OCI-LY3 (cell line): Measurements from ENCODE around the gene FLNB.

Experiments
- H2AFZ ChIP-seq: fragments of 200-600, 300-600 bp; shearing (Covaris generic); 2 replicates; pipeline ENCODE4 v1.6.0; 2014; ENCODE audit warnings: antibody characterized with exemption, low read depth, low read length
- H3K27ac ChIP-seq: fragments of 200-600, 300-600 bp; sonication (generic); 2 replicates; pipeline ENCODE4 v1.5.1; 2014; ENCODE audit warnings: mild to moderate bottlenecking, low read length, moderate library complexity, mixed read lengths
- H3K27me3 ChIP-seq: fragments of 200-600, 300-600 bp; sonication (generic); 2 replicates; pipeline ENCODE4 v1.6.1; 2014; ENCODE audit warnings: low read depth, low read length, mixed read lengths
- H3K36me3 ChIP-seq: fragments of 200-600, 300-600 bp; sonication (generic); replicated peaks from 2 replicates; pipeline ENCODE3; 2014; ENCODE audit warnings: low read depth, low read length, mixed read lengths
- H3K4me1 ChIP-seq: fragments of 300-600, 200-600 bp; sonication (generic); 2 replicates; pipeline ENCODE4 v1.6.1; 2014; ENCODE audit warnings: low read length, mixed read lengths
- H3K4me2 ChIP-seq: fragments of 200-600, 300-600 bp; sonication (generic); 2 replicates; pipeline ENCODE4 v1.6.1; 2014; ENCODE audit warnings: low read length, mixed read lengths
- H3K4me3 ChIP-seq: fragments of 300-600, 200-600 bp; sonication (generic); 2 replicates; pipeline ENCODE4 v1.5.1; 2014; ENCODE audit warnings: antibody characterized with exemption, mild to moderate bottlenecking, low read length, moderate library complexity
- H3K79me2 ChIP-seq: fragments of 300-600, 200-600 bp; shearing (Covaris generic); 2 replicates; pipeline ENCODE4 v1.6.1; 2014; ENCODE audit warnings: mild to moderate bottlenecking, low read length, mixed read lengths
- H3K9ac ChIP-seq: fragments of 300-600, 200-600 bp; shearing (Covaris generic); 2 replicates; pipeline ENCODE4 v1.6.0; 2014; ENCODE audit warnings: mild to moderate bottlenecking, low read length, moderate library complexity
- H3K9me3 ChIP-seq: fragments of 200-600, 300-600 bp; shearing (Covaris generic); 2 replicates; pipeline ENCODE4 v1.6.1; 2014; ENCODE audit warnings: low read length, mixed read lengths; ENCODE audit not compliant: insufficient read depth
- H4K20me1 ChIP-seq: fragments of 200-600, 300-600 bp; sonication (generic); 2 replicates; pipeline ENCODE4 v1.6.1; 2016; ENCODE audit warnings: low read length, mixed read lengths; ENCODE audit not compliant: insufficient read depth
- EZH2phosphoT487 ChIP-seq: fragments of 200-600 bp; shearing (Covaris generic); IDR thresholded peaks from 2 replicates; pipeline ENCODE4 v1.6.1; 2018; ENCODE audit warnings: antibody characterized with exemption, mixed run types, low read depth
- TF ChIP-seq, protein P1 (sequence below): fragments of 200-600, 300-600 bp; sonication (generic); IDR thresholded peaks from 2 replicates; pipeline ENCODE4 v1.5.1; 2014; ENCODE audit warnings: antibody characterized with exemption, low read length, low read depth

The FLNB gene

DNA sequence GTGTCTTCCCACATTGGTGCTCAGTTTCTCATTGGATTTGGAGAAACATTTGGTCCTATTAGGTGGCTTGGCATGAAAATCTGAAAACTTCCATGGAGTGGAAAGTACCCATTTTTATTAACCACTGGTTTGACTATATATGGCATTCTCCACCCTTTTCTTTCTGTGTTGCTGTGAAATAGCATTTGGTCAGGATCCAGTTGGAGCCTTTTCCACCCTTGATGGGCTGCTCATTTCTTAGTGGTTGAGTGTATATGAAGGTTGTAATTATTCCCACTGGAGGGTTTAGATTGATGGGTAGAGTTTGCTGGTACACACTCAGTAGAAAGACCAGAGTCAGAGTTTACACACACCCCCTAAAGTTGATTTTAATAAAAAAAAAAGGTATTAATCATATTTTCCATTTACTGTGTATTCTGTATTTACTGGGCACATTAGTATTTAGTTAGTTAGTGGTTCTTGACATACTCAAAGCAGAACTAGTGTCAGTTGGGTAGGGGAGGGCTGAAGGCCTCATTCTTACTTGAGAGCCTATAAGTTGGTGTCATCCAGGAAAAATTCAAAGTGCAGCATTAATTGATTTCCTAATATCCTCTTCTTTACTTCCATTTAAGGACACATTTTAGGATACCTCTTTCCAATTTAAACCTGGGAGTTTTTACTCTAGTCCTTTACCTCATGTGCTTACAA is 69.5 kb downstream of the FLNB start:
- no peaks in the 10 kb centered on the region for H4K20me1 ChIP-seq
- H3K4me3 ChIP-seq, result no peak overlapping the region
- H3K27ac ChIP-seq, result no peak overlapping the region
- peaks cover 9% of the 10 kb centered on the region for H3K36me3 ChIP-seq
- H3K79me2 ChIP-seq, result no peaks in the 10 kb centered on the region
- no peak overlapping the region for H3K9ac ChIP-seq
- no peaks in the 10 kb centered on the region for H3K9me3 ChIP-seq
- H3K4me2 ChIP-seq, result no peak overlapping the region
- peaks cover 18% of the 10 kb centered on the region for H3K4me1 ChIP-seq
- no peak overlapping the region for H2AFZ ChIP-seq
- no peak for TF ChIP-seq EZH2phosphoT487
- TF ChIP-seq, protein P1, sequence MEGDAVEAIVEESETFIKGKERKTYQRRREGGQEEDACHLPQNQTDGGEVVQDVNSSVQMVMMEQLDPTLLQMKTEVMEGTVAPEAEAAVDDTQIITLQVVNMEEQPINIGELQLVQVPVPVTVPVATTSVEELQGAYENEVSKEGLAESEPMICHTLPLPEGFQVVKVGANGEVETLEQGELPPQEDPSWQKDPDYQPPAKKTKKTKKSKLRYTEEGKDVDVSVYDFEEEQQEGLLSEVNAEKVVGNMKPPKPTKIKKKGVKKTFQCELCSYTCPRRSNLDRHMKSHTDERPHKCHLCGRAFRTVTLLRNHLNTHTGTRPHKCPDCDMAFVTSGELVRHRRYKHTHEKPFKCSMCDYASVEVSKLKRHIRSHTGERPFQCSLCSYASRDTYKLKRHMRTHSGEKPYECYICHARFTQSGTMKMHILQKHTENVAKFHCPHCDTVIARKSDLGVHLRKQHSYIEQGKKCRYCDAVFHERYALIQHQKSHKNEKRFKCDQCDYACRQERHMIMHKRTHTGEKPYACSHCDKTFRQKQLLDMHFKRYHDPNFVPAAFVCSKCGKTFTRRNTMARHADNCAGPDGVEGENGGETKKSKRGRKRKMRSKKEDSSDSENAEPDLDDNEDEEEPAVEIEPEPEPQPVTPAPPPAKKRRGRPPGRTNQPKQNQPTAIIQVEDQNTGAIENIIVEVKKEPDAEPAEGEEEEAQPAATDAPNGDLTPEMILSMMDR, result no peak
- no peaks in the 10 kb centered on the region for H3K27me3 ChIP-seq

- no peak overlapping the region for H3K4me2 ChIP-seq
- no peaks in the 10 kb centered on the region for H3K79me2 ChIP-seq
- peaks cover 9% of the 10 kb centered on the region for H3K36me3 ChIP-seq
- no peak overlapping the region for H3K27ac ChIP-seq
- H4K20me1 ChIP-seq, result no peaks in the 10 kb centered on the region
- H3K4me3 ChIP-seq, result no peak overlapping the region
- H2AFZ ChIP-seq, result no peak overlapping the region
- no peaks in the 10 kb centered on the region for H3K27me3 ChIP-seq
- no peaks in the 10 kb centered on the region for H3K9me3 ChIP-seq
- no peak for TF ChIP-seq EZH2phosphoT487
- TF ChIP-seq, protein P1, result no peak
- peaks cover 17% of the 10 kb centered on the region for H3K4me1 ChIP-seq
- H3K9ac ChIP-seq, result no peak overlapping the region
These were observed 70.4 kb downstream of the FLNB start for GRCh38 chr3:58078610-58079009.

DNA sequence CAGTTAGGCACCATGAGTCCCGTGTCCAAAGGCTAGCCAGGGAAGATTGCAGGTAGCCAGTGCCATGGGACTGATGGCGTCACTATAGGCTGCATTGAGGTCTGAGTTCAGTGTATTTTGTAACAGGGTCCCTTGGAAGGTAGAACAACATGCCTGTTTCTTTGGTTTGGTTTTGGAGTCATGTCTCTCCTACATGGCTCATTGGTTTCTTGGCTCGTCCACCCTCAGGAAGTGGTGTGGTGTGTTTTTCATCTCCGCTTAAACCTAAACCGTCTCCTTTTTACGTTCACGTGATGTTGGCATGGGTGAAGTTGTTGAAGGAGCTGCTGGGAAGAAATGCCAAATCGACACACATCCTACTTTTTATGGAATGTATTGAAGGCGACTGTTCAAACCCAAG is 71.6 kb downstream of the FLNB start:
- Histone ChIP-seq H3K27ac (no peak overlapping the region), H3K4me1 (peaks cover 5% of the 10 kb centered on the region), H4K20me1 (no peaks in the 10 kb centered on the region), H3K4me2 (no peak overlapping the region), H3K4me3 (no peak overlapping the region), H3K36me3 (peaks cover 9% of the 10 kb centered on the region), H3K9ac (no peak overlapping the region), H2AFZ (no peak overlapping the region), H3K27me3 (no peaks in the 10 kb centered on the region), H3K79me2 (no peaks in the 10 kb centered on the region), H3K9me3 (no peaks in the 10 kb centered on the region)
- TF ChIP-seq EZH2phosphoT487, result no peak
- TF ChIP-seq, protein P1, result no peak

- no peak for TF ChIP-seq EZH2phosphoT487
- TF ChIP-seq, protein P1, result no peak
- Histone ChIP-seq H3K9me3 (no peaks in the 10 kb centered on the region), H3K4me1 (no peaks in the 10 kb centered on the region), H3K9ac (no peak overlapping the region), H3K27ac (no peak overlapping the region), H4K20me1 (no peaks in the 10 kb centered on the region), H2AFZ (no peak overlapping the region), H3K4me3 (no peak overlapping the region), H3K4me2 (no peak overlapping the region), H3K27me3 (no peaks in the 10 kb centered on the region), H3K36me3 (peaks cover 9% of the 10 kb centered on the region), H3K79me2 (no peaks in the 10 kb centered on the region)
These were observed 73.8 kb downstream of the FLNB start for GRCh38 chr3:58082047-58082446.
